HCT116 (cell line): ENCODE data around the gene KAT14.
"Not testable (repeated sequence)": the region's sequence is repeated elsewhere in the genome, so short reads cannot be mapped to it uniquely, and the experiment has no call there.

Experiments used
- CTCF ChIP-seq, 3 experiments: fragments of 200-600 bp in 1 of 3; sonication (generic) in 1 of 3; IDR thresholded peaks in 2 of 3; conservative IDR thresholded peaks in 1 of 3; 2 replicates each; pipeline ENCODE4 v1.5.1; 2012 to 2017; ENCODE audit warnings: low read depth in 2 of 3, low read length in 2 of 3, antibody characterized with exemption in 1 of 3, borderline replicate concordance in 1 of 3, control low read depth in 1 of 3, mild to moderate bottlenecking in 1 of 3, mixed read lengths in 1 of 3, mixed run types in 1 of 3, moderate library complexity in 1 of 3; ENCODE audit not compliant: insufficient read depth in 1 of 3
- EZH2 ChIP-seq: fragments of 200-600 bp; sonication (generic); IDR thresholded peaks from 2 replicates; pipeline ENCODE4 v1.6.1; 2017; ENCODE audit warnings: antibody characterized with exemption, mixed run types
- POLR2A ChIP-seq: IDR thresholded peaks from 2 replicates; pipeline ENCODE4 v1.7.0; 2011; ENCODE audit warnings: borderline replicate concordance; ENCODE audit not compliant: insufficient read depth, insufficient read length; ENCODE audit errors: extremely low read depth
- POLR2AphosphoS5 ChIP-seq: IDR thresholded peaks from 2 replicates; pipeline ENCODE4 v1.6.1; 2011; ENCODE audit warnings: mild to moderate bottlenecking, low read depth, low read length, moderate library complexity
- RAD21 ChIP-seq: IDR thresholded peaks from 2 replicates; pipeline ENCODE4 v1.6.1; 2012; ENCODE audit warnings: low read depth, mild to moderate bottlenecking
- SP1 ChIP-seq: IDR thresholded peaks from 2 replicates; pipeline ENCODE4 v1.6.1; 2012; ENCODE audit warnings: low read depth

GRCh38 chr20:18128574-18128973 lies 9.1 kb upstream of the KAT14 start:
- not testable (repeated sequence) for TF ChIP-seq POLR2AphosphoS5; POLR2A; EZH2; CTCF (IDR thresholded peaks at IDR 0.05 in 2 of 3, conservative IDR thresholded peaks at IDR 0.05 in 1 of 3; ENCODE audit: borderline replicate concordance in 1 of 3, insufficient read depth in 1 of 3, low read depth in 2 of 3, low read length in 2 of 3); SP1; RAD21
